HG03196 (cell line): ENCODE measurements around the gene CKAP4.
A peak's percentile ranks its signal among the peaks of the same experiment; 100 is the strongest.
"Not testable (repeated sequence)": the region's sequence is repeated elsewhere in the genome, so short reads cannot be mapped to it uniquely, and the experiment has no call there.

ENCODE experiments used
- ATAC-seq: cut with Tn5 transposase; IDR thresholded peaks from one replicate; pipeline ENCODE4 v1.9.1; 2021; ENCODE audit not compliant: unreplicated experiment

The CKAP4 gene, protein sequence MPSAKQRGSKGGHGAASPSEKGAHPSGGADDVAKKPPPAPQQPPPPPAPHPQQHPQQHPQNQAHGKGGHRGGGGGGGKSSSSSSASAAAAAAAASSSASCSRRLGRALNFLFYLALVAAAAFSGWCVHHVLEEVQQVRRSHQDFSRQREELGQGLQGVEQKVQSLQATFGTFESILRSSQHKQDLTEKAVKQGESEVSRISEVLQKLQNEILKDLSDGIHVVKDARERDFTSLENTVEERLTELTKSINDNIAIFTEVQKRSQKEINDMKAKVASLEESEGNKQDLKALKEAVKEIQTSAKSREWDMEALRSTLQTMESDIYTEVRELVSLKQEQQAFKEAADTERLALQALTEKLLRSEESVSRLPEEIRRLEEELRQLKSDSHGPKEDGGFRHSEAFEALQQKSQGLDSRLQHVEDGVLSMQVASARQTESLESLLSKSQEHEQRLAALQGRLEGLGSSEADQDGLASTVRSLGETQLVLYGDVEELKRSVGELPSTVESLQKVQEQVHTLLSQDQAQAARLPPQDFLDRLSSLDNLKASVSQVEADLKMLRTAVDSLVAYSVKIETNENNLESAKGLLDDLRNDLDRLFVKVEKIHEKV

DNA sequence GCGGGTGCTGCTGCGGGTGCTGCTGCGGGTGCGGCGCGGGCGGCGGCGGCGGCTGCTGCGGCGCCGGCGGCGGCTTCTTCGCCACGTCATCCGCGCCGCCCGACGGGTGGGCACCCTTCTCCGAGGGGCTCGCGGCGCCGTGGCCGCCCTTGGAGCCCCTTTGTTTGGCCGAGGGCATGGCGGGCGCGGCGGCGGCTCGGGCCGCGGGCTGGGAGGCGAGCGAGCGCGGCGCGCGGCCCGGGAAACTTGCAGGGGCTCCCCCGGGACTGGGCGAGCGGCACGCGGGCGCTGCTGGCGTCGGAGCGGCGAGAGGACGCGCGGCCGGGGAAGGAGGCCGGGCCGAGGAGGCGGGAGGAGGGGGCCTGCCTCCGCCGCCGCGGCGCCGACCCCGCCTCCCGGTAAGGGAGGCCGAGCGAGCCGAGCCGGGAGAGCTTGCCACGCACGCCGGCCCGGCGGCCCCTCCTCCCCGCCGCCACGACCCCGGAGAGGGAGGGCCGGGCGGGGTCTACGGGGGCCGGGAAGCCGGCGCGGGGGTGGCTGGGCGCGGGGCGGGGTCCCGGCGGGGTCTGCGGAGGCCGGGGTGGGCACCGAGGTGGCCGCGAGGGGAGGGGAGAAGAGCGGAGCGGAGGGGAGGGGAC, at the start of gene CKAP4:
CKAP4 (minus strand) TSS at position 347 of the 638 bp plus-strand sequence; CDS start at position 178, 169 bp downstream.
- ATAC-seq: peak; percentile 37

DNA sequence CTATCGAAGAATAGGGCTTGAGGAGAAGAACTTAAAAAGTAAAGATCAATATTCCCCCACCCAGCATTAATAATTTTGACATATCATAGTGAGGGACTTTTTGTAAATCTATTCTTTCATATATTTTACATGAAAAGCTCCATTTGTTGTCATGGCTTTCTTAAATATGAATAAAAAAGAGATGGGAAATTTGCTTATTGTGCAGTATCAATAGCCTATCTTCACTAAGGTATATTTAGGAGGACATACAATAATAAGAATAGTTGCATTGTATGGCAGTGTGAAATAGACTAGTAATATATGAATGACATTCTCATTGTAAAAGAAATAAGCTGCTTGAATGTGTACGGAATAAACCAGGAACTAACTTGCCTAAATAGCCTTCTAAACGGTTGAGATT, 49.3 kb upstream of the CKAP4 start:
- ATAC-seq: no peak

DNA sequence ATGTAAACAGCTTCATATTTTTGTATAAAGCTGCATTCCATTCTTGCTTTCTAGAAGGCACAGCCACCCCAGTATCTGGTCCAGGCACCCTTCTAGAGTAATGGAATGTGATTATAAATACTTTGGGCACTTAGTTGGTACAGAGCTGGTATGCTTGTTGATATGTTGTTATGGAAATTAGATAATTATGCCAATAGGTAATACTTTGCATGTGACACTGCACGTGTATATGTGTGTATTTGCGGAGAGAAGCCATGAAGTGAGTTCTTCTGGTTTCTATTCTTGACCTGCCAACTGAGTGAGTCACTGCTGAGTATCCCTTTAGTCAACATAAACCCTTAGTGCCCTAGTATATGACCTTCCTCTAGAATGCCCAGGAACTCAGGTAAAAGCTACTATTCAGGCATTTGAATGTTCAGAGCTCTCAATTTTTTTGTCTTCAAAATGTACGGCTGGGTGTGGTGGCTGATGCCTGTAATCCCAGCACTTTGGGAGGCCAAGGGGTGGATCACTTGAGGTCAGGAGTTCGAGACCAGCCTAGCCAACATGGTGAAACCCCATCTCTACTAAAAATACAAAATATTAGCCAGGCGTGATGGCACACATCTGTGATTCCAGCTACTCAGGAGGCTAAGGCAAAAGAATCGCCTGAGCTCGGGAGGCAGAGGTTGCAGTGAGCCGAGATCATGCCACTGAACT, 48.5 kb upstream of the CKAP4 start:
- no peak for ATAC-seq

DNA sequence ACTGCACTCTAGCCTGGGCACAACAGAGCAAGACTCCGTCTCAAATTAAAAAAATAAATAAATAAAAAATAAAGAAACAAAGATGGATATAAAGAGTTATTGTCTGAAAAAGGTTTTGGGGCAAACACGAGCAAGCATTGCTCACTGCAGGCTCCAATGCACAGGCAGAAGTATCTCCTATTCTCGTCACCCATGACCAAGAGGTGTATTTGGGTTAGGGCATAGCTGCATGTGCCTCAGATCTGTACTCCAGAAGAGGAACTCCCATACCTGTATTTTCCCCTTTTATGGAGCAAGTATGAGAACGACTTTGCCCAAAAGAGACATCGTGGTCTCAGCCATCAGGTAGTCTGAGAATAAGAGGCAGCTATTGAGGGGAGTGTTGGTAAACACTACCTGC, 44.5 kb upstream of the CKAP4 start:
- no peak for ATAC-seq

DNA sequence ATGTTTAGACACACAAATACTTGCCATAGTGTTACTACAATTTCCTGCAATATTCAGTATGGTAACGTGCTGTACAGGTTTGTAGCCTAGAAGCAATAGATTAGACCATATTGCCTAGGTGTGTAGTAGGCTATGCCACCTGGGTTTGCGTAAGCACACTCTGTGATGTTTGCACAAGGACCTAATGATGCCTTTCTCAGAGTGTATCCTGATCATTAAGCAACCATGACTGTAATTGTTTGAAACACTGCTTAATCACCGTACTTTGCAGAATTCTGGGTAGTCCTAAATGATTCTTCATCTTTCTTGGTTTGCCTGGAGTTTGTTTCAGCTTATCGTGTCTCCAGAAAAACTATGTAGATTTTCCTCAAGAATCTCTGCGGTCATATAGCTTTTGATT, 43.5 kb upstream of the CKAP4 start:
- no peak for ATAC-seq

DNA sequence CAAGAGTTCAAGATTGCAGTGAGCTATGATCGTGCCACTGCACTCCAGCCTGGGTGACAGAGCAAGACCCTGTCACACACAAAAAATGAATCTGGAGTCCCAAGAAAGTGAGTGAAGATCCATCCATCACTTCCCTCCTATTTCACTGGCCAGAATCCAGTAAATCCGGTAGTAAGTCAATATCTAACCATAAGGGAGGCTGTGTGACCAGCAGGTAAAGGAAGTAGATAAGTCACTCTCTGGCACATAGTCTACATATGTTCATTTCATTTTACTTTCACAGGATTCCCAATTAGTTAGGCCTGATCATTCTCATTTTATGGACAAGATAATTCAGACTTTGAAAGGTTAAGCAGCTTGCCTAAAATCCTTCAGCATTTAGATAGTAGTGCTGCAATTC, 42.8 kb upstream of the CKAP4 start:
- no peak for ATAC-seq

DNA sequence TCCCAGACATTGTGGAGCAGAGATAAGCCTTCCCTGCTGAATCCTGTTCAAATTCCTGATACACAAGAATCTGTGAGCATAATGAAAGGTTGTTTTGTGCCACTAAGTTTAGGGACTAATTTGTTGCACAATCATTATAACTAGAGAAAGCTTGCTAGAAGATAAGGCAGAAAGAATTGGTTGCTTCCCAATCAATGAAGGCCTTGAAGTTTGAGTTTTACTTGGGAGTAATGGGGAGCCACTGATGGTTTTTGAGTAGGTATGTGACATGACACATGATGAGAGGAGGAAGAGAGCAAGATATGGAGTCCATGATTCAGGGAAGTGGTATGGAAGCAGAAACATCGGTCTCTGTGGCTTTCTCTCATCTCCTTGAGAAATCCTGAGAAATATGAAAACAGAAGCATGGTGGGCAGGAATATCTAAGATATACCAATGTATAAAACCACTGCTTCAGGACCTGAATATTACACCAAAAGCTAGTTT, 41.4 kb upstream of the CKAP4 start:
- no peak for ATAC-seq

DNA sequence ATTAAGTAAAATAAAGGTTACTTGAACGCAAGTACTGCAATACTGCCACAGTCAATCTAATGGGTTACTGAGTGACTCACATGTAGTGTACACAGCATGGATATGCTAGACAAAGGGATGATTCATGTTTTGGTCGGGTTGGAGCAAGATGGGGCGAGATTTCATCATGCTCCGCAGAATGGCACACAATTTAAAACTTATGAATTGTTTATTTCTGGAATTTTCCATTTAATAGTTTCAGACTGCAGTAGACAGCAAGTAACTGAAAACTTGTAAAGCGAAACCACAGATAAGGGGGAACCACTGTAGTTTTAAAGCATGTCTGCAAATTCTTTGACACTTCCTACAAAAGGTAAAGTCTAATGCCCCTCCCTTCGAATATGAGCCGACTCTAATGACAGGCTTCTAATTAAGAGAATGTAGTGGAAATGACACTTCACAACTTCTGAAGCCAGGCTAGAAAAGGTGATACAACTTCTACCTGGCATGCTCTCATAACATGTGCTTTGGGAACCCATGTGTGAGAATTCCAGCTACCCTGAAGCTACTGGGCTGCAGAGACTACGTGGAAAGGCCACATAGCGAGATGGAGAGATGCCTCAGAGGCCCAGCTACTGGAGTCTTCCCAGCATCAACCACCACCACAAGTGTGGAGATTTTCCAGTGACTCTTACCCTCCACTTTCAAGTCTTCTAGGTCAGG, 40.8 kb upstream of the CKAP4 start:
- no peak for ATAC-seq

DNA sequence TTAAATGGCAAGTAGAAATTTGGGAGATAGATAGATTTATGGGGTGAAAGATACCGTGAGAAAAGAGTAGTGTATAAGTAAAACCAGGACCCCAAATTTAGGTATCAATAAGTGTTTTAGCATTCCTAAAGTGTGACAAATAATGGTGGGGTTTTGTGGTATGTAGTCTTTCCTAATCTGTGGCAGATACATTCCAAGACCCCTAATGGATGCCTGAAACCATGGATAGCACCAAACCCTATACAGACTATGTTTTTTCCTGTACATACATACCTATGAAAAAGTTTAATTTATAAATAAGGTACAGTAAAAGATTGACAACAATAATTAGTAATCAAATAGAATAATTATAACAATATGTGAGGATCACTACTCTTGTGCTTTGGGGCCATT, 40.3 kb upstream of the CKAP4 start:
- ATAC-seq: no peak

DNA sequence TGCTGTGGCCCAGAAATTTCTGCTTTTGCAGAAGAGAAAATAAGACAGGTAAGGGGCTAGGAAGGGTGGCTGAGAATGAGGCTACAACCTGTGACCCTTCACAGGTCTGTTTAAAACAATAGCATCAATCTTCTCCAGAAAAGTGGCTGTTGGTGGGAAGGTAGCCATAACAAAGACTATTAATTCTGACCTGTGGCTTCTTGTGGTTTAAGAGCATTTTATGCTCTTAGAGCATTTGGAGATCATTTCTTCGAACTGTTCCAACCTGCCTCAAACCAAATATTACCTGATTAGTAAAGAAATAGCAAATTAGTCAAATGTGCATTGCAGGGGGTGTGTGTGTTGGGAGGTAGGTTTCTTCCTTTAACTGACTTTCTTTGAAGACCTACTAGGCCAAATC, 39.5 kb upstream of the CKAP4 start:
- no peak for ATAC-seq

DNA sequence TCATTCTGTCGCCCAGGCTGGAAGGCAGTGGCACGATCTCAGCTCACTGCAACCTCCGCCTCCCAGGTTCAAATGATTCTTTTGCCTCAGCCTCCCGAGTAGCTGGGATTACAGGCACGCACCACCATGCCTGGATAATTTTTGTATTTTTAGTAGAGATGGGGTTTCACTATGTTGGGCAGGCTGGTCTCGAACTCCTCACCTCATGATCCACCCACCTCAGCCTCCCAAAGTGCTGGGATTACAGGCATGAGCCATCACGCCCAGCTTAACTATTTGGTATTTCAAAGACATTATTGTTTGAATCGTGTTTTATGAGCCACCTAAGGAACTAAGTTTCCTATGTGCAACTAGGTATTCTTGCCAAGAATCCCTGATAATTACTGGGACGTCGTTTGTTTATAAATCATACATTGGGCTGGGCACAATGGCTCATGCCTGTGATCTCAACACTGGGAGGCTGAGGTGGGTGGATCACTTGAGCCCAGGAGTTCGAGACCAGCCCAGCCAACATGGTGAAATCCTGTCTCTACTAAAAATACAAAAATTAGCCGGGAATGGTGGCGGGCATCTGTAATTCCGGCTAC, 38.8 kb upstream of the CKAP4 start:
- ATAC-seq: not testable (repeated sequence)

DNA sequence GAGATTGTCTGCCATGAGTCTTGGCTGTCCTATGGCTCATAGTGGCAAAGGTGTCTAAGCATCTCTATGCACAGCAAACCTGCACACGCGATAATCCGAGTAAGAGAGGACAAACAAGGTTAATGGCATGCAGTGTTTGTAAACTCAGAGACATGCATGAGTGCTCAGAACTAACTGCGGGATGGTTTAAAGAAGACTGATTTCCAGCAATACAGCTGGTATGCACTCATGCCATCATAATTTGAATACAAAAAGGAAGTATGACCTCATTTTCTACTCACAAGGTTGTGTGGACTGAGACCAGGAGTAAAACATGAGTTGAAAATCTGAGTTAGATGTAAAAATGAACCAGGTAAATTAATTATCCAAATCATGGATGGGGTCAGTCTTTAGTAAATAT, 38.2 kb upstream of the CKAP4 start:
- no peak for ATAC-seq

DNA sequence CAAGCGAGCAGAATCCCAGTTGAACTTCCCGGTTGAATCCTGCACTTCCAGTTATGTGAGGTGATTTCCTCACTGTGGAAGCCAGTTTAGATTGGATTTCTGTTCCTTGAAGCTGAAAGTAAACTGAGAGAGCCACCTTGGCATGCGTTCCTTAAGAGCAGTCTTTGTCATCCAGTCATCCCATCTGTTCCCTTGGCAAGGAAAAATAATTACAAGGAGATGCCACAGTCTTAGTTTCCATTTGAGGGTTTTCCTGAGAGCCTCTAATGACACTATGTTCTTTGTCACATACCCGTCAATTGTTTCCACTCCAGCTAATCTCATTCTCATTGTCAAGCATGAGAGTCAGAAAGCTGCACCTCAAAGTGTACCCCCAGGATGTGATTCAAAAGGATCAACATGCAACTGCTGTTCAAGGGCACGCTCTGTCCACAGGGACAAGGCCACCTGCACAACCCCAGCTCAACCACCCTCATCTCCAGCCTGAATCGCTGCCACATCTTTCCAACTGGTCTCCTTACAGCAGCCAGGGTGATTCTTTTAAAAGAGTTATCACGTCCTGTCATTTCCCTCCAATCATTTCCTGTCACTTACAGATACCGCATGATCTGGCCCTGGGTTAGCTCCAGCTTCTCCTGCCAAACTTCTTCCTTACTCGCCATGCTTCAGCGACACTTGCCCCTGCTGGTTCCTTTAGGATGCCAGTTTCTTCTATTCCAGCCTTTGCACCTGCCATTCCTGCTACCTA, 36.7 kb upstream of the CKAP4 start:
- no peak for ATAC-seq

DNA sequence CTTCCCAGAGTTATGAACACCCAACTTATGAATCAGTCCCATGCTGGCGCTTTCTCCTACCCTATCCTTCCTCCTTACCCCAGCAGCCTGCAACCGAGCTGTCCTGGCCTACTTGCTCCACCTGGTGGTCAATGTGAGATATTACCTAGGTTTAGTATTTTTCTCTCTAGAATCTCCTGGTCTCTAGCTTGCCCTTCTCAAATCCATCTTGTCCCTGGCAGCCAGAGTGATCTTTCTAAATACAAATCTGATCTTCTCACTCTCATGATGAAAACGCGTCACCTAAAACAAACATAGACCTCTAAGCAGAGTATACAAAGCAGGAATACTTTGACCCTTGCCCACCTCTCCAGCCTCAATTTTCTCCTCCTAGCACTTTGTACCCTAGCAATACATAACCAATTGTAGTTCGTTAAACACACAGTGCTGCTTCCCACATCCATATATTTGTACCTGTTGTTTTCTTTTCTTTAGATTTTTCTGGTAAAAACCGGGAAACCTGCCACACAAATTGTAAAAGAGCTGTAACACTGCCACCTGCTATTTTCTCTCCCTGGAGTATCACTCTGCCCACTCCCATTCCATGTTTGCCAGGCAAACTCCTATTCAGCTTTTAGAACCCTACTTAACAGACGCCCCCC, 34.8 kb upstream of the CKAP4 start:
- no peak for ATAC-seq

DNA sequence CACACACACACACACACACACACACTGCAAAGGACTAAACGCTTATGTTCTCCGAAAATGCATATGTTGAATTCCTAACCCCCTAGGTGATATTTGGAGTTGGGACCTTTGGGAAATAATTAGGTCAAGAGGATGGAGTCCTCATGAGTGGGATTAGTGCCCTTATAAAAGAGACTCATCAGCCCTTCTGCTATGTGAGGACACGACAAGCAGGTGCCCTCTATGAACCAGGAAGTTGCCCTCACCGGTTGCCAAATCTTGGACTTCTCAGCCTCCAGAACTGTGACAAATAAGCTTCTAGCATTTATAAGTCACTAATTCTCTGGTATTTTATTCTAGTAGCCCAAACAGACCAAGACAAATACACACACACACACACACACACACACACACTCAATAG, 34.0 kb upstream of the CKAP4 start:
- no peak for ATAC-seq

DNA sequence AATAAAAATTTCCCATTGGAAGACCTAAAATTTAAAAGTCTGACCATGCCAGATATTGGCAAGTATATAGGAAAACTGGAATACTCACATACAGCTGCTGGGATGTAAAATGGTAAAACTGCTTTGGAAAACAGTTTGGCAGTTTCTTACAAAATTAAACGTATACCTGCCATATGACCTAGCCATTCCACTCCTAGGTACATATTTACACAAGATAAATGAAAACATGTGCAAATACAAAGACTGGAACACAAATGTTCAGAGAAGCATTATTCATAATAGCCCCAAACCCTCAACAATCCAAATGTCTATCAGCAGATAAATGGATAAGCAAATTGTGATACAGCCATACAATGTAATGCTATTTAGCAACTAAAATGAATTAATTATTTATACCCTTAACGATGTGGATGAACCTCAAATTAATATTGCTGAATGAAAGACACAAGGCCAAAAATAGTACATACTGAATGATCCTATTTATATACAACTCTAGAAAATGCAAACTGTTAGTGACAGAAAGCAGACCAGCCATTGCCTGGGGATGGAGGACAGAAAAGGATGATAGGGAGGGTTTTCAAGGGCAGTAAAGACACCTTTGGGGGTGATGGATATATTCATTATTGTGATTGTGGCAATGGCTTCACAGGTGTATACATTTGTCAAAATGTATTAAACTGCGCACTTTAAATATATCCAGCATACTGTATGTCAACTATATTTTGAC, 33.4 kb upstream of the CKAP4 start:
- ATAC-seq: no peak

DNA sequence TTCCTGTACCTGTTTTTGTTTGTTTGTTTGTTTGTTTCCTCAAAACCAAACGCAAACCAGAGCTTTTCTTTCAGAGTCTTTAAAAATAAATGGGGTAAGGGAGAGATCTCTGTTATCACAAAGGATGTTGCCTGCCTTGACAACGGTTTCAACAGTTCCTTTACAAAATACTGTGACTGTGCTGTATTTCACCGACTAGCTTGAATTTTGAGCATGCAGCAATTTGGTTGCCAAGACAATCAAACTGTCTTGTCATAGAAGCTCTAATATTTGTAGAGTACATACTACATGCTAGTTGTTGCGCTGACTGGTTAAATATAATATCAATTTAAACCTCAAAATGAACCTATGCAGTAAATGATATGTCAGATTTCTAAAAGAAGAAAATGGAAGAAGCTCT, 32.3 kb upstream of the CKAP4 start:
- no peak for ATAC-seq

DNA sequence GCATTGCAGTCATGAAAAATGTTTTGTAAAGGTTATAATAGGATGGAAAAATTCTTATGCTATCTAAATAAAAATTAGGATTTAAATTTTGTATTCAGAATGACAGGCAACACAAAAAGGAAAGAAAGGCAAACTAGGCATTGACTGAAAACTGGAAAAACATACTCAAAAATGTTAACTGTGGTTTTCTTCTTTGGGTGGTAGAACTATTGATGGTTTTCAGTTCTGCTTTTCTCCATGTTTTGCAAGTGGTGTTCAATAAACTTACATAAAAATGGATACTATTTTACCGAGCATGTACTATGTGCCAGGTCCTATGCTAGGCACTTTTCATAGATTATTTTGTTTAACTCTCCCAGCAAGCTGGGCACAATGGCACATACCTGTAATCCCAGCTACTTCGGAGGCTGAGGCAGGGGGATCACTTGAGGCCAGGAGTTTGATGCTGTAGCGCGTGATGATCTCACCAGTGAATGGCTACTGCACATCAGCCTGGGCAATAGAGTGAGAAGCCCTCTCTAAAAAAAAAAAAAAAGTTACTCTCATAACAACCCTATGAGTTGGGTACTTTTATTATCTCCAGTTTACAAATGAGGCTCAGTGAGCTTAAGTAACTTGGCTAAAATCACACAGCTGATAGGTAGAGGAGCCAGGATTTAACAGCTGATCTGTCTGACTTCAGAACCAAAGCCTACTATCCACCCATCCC, 28.4 kb upstream of the CKAP4 start:
- peak; percentile 66 for ATAC-seq
